Activated effector memory CD4-positive, alpha-beta T cell treated with anti-CD3 and anti-CD28 coated beads, Interleukin-2, amount 50 U/mL, for 16 hours (primary cell): ENCODE results near the gene ACD.

ENCODE experiments used
- DNase-seq: peaks from one replicate; pipeline ENCODE4 v3.0.0-alpha.2; 2020

ACD gene

DNA sequence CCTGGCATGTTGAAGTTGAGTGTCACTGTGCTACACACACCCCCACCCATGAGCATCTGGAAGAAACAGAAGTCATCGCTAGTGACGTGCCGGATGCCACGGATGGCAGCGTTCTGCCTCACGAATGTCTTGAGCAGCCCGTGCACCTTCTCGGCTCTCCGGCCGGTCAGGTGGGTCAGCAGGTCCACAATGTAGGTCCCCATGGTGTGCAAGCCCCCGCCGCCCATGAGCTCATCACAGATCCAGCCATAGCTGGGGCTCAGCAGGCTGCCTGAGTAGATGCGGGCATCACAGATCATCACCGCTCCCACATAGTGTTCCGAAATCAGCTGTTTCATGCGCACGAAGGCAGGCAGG lies 15.5 kb upstream of the ACD start:
- DNase-seq, result no peak

DNA sequence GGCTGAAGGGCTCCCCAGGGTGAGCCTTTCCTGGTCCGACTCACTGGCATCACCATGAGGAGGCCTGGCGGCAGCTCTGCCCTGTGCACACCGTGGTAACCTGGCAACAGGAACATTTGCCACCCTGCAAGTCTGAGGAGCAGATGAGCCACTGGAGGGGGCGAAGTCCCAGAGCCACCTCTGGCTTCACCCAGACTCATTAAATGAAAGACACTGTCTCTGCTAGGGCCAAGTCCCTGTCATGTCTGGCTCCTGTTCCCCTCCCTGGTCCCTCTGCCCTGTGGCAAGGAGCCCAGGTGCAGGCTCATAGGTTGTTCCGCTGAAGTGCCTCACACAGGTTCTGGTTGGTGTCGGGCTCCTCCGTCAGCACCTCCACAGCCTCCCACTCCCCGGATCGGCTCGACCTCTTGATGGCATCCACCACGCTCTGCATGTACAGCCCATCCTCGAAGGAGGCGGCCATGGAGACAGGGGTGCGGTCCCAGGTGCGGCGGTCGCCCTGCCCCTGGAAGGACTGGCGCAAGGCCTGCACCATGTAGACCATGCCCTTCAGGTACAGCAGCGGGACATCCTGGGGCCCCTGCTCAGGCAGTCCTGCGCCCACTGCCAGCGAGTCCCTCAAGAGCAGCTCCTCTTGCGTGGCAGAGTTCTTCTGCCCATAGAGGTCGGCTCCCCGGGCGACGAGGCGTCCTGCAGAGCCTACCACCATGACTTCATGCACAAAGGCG lies 15.0 kb upstream of the ACD start:
- no peak for DNase-seq

DNA sequence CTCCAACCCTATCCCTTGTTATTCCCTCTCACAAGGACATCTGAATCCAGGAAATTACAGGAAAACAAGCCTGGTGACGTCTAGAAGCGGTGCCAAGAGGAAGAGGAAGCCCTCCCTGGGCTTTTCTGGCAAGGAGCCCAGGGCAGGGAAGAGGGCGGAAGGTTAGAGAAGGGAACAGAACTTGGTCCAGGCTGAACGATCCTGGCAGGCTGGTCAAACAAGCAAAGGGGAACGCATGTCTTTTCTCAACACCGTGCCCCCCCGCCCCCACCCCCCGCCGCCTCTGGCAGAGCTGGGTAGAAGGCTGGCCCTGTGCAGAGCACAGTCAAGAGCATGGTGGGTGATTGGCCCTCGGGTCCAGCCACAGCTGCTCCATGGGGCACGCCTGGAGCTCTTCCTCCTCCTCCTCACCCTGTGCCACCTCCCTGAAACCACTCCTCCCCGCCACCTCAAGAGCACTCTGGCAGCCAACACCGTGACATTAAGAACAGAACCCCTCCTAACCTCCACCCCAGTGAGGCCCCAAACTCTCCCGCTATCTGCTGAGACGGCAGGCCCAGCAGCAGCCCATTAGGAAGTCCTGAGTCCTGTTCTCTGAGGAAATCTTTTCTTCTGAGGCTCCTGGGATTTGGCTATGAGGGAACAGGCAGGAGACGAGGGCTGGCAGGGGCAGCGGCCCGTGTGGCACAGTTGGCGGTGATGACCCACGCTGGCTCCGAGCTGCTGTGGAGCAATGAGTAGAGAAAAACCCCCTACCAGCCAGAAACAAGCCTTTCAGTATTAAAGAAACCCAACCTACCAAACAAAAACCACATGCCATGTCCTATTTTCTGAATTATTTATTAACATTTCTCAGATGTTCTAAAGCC lies 13.9 kb upstream of the ACD start:
- no peak for DNase-seq

DNA sequence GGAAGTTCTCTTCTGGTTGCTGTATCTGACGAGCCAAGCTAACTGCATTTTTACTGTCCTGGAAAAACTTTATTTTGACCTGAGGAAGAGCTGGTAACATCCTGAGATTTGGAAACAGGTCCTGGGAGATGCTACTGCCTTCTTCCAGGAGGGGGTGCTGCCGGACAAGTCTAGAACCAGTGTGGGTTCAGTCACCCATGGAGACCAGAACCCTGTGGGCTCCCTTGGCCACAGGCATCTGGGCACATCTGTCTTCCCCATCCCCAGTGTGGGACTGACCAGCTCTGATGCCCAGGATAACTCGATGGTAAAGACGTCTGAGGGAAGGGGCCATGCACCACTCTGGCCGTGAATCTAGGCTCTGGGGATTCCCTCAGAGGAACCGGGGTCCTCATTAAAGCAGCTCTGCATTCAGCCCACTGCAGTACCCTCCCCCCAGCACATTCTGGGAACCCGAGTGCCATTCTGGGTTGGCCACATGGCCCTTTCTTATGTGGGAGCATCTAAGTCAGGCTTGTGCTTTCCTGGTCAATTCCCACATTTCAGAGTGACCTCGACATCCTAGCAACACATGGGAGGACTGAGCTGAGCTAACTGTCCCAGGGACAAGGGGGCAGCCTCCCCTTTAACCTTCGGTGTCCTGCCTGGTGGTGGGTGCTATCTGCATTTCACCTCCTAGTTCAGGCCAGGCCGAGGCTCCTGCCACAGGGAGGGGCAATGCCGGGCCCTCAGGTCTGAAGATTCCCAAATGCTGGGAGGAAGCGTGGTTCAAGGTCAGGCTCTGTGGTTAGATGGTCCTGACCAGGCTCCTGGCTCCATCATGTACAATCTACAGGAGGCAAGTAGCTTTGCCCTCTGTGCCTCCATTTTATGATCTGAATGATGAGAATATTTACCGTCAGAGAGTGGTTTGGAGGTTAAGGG lies 12.9 kb upstream of the ACD start:
- peak; percentile 79 for DNase-seq

DNA sequence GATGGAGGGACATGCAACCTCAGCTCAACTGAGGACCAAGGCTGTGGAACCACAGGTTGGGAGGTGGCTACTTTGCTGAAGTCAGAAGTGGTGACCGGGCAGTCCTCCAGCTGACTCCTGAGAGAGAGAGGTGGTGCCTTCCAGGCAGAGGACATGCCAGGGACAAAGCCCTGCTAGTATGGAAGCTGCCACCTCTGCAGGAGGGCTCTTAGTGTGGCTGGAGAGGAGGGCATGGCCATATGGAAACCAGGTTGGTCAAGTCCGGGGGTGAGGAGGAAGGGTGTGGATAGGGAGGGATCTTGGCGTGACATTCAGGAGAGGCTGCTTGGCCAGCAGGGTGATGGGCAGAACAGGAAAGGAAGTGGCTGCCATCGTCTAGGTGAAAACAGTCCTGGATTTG lies 12.2 kb upstream of the ACD start:
- DNase-seq, result no peak

DNA sequence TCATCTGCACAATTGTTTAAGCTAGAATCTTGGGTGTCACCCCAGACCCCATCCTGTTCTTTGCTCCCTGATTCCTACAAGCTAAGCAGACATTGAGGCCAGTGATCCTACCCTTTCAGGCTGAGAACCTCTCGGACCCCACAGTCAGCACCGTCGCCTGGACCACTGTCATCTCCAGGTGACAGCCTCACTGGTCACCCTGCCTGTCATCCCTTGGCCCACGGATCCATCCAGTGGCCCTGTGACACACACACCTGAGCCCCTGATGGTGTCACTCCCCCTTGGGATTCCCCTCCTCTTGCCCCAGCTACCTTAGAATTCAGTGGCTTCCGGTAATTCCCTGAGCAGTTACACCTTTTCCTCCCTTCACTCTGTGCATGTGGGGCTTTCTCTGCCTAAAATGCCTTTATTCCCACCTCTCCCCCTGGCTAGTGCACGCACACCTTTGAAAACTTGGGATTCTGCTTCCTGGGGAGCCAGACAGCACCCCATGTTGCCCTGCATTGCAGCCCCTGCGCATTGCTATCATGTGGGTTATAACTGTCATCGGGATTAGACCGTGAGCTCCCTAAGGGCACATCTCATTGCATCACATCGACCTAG lies 9.5 kb upstream of the ACD start:
- DNase-seq, result no peak

DNA sequence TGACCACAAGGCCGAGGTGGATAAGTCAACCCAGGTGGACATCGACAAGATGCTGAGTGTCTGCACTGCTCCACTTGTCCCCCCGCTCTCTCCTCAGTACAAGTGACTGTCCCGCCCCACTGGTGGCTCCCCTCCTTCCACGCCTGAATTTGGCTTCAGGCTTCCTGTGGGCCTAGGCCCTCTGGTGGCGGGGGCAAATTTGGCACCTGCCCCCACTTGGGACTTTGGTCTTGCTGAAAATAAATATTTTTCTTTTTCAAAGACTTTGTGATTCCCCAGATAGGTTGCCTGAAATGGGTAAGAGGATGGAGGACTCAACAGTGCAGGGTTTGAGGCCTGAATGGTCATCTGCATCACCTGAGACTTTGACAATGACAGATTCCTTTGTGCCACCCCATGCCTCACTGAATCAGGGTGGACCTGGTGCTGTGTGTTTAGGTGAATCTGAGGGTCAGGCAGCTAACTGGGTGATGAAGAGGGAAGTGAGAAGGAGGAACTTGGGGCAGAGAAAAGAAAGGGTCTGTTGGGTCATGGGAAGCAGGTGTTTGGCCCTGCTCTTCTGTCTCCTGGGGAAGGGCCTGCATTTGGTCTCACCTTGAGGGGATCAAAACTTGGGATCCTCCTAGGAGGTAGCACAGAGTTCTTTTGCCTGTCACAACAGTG lies 8.6 kb upstream of the ACD start:
- no peak for DNase-seq

DNA sequence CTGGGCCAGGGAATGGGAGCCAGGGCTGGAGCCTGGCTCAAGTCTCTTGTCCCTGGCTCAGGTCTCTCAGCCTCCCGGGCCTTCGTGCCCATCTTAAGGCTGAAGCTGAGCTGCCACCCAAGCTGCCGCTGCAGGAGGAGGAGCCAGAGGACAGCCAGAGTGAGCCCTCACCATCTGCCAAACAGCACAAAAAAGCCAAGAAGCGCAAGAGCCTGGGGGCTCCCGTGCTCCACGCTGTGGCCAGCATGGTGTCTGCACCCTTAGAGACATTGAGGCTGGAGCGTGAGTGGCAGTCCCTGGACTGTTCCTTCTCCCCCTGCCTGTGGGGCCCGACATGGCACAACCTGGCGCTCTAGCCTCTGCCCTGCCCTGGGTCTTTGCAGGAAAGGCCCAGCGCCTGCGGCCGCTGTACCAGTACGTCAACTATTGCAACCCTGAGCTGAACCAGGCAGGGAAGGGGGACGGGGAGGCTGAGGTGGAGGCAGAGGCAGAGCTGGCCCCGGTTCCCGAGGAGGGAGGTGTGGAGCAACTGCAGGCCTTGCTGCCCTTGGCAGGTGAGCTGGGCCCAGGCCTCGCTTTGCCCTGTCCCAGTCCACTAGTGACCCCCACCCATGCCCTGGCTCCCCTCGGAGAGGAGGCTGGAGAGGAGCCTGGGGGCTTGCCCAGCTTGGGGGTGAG lies 7.9 kb upstream of the ACD start:
- peak; percentile 92 for DNase-seq

DNA sequence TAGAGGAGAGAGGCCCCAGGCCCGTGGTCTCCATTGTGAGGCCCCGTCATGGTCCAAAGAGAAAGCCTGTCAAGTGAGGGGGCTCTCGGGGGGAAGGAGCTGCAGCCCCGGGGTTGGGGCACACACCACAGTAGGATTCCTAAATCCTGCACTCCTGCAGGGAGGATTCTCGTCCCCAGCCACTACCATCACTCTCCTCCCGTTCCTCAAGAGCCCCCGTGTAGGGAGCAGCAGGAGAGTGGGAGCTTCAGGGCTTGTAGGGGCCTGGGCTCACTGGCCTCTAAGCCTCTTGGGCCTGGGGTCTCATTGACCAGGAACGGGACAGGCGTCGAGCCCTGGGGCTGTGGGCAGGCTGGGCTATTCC lies 7.4 kb upstream of the ACD start:
- no peak for DNase-seq

DNA sequence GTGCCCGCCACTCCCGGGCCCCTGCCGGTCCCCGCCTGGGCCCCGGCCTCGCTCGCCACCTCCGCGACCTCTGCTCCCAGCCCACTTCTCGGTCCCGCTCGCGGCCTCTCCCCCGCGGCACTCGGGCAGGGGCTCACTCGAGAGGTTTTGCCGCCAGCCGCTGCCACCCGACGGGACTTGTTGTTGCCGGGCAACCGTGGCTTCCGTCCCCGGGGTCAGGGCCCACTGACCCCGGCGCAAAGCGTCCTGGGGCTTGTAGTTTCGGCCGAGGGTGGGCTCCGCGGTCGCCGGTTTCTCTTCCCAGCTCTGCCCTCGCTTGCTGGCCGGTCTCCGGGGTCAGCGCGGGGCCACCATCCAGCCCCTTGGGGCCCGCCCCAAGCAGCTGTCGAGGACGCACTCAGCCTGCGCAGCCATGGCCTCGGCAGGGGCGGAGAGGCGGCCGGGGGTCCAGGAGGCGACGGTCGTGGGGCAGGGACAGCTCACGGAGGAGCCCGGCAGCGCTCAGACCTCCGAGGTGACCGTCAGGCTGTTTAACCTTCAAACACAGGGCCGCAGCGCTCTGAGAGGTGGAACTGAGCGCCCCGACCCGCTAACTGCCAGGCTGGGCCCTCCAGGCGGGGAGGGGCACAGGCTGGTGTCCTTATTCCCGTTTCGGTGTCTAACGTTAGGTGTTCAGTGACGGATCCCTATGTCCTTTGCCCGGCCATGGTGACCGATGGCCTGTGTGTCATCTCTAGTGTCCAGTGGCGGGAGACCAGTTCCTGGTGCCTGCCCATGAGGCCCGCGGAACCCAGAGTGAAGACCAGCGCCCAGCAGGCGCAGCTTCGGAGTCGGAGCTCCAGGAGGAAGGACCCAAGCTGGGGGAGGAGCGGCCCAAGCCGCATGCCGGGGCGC lies 6.7 kb upstream of the ACD start, which contains the start of the genes C16orf86 and ENKD1:
Gene C16orf86 (plus strand): TSS at position 256 of the 894 bp plus-strand sequence. CDS start 157 bp downstream, at position 413.
Gene ENKD1 (minus strand): TSS at position 192 of the 894 bp plus-strand sequence. CDS start 308 bp downstream, outside the sequence.
- DNase-seq, result peak; percentile 93

DNA sequence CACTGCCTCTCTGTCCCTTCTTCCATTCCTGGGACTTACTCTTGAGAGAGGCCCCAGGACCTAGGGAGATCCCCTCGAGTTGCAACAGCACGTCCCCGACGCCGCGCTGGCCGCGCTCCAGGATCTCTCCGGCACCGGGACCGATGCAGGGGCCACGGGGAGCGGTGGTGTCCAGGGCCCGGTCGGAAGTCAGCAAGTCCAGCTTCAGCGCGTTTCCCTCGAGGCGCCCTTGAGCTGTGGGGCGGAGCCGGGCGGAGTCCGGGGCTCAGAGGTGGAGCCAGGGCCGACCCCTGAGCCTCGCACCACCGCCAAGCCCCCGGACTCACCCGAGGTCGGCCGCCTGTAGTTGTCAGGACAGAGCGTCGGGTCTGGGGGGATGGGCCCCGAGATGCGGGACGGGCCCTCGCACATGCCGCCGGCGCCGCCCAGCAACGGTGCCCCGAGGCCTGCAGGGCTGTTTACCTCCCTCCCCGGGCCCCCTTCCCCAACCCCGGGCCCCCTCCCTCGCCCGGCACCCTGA lies 6.0 kb upstream of the ACD start:
- no peak for DNase-seq

DNA sequence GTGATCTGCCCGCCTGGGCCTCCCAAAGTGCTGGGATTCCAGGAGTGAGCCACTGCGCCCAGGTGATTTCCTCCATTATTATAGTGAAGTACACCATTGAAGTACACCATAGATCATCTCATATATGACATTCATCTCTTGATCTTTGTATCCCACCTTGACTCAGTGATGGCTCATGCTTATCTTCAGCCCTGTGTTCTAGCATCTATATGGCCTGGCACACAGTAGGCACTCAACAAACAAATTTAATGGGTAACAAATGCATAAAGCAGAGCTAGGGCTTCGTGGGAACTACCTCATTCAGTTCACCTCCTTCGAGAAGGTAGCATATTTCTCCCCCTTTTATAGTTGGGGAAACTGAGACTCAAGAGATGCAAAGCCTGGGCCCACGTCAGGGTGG lies 5.5 kb upstream of the ACD start:
- DNase-seq, result no peak

DNA sequence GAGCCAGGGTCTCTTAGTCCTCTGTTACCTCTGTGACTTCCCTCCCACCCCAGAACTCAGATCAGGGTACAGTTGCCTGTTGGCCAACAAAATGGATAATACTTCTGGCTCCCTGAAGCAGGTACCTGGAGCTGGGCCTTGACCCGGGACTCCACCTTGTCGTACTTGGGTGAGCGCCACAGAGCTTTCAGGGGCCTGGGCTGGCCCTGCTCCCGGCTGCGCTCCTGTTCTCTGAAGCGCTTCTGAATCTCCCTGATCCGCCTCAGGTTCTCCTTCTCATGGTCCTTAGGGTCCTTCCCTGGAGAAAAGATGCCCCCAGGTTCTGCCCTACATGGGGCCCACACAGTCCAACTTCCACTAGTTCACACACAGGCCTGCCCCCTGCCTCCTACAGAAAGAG lies 4.8 kb upstream of the ACD start:
- DNase-seq, result no peak

DNA sequence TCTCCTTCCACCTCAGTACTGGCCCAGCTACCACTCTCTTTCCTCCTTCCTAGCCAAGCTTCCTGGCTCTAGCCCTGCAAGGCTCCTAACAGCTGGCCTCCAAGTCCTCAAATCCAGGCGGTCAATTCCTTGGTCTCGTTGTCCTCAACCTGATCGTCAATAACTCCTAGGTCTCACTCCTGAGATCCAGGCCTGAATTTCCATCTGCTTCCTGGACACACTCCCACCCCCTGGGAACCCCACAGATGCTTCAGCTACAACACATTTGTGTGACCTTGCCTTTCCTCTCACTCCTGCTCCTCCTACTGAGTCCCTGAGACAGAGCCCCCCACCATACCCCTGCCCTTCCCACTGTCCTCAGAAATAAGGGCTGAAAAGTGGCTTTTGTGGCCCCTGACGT lies 4.2 kb upstream of the ACD start:
- no peak for DNase-seq

DNA sequence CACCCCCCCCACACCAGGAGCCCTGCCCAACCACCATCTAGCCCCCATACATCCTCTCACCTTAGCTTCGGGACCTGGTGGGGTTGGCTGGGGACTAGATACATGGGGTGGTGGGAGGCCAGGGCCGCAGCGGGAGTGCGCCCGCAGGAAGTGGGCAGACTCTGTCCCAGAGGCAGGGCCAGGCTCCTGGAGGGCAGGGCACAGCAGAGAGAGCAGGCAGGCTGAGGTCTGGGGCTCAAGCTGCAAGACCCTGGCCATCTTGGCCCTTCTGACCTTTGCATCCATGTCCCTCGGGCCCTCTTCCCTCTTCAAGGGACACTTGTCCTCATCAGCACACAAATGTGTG lies 3.8 kb upstream of the ACD start:
- DNase-seq, result no peak

DNA sequence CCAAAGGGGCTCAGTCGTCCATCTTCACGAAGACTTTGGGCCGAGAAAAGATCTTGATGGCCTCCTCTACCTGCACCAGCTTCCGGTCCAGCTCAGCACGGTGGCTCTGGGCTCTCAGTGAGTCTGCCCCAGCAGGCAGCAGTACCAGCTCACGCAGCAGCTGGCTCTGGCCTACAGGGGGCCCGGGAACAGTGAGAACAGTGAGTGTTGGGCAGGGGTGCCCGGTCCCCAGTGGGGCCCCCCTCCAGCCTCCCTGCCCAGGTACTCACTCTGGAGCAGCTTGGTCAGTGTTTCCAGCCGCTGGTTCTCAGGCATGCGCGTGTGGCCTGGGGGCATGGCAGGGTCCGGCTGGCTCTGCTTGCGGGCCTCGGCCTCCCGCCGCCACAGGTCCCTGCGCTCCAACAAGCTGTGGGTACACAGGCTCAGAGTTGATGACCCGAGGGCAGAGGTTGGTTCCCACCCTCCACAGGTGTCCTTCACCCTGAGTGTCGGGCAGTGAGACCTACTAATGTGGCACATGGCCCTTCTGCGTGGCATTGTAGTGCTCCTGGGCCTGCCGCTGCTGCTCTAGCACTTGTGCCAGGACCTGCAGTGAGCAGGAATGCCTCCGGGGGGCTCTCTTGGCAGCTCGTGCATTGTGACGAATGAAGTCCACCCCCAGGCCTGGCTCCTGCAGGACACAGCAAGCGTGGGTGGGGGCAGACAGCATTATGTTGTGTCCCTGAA lies 3.3 kb upstream of the ACD start:
- DNase-seq, result peak; percentile 75

DNA sequence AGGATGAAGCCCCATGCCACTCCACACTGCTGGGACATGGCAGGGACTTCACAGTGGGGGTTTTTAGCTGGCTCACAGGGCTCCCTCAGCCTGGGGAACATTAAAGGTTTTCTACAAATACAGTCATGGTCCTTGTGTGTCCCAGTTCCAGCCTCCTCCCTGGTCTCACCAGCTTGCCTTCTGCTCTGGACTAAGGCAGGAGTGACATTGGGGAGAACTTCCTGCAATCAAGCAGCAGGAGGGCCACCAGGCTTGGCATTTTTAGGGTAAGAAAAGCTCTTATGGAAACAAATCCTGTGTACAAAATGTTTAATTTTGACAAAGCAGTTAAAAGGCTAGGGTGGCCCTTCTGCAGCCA lies 2.6 kb upstream of the ACD start:
- DNase-seq, result no peak

DNA sequence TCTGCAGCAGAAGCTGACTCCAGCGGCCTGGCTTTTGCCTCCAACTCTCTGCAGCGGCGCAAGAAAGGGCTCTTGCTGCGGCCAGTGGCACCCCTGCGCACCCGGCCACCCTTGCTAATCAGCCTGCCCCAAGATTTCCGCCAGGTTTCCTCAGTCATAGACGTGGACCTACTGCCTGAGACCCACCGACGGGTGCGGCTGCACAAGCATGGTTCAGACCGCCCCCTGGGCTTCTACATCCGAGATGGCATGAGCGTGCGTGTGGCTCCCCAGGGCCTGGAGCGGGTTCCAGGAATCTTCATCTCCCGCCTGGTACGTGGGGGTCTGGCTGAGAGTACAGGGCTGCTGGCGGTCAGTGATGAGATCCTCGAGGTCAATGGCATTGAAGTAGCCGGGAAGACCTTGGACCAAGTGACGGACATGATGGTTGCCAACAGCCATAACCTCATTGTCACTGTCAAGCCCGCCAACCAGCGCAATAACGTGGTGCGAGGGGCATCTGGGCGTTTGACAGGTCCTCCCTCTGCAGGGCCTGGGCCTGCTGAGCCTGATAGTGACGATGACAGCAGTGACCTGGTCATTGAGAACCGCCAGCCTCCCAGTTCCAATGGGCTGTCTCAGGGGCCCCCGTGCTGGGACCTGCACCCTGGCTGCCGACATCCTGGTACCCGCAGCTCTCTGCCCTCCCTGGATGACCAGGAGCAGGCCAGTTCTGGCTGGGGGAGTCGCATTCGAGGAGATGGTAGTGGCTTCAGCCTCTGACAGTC lies 2.0 kb upstream of the ACD start:
- no peak for DNase-seq
